Measurements from ENCODE around the gene CAND1. TPM values are rescaled to one million over a fixed set of nuclear protein-coding genes. Genes with fewer than 3 reads are reported as not detected.

Gene CAND1
- total RNA-seq, result 102 and 151 TPM in 2 replicates

DNA sequence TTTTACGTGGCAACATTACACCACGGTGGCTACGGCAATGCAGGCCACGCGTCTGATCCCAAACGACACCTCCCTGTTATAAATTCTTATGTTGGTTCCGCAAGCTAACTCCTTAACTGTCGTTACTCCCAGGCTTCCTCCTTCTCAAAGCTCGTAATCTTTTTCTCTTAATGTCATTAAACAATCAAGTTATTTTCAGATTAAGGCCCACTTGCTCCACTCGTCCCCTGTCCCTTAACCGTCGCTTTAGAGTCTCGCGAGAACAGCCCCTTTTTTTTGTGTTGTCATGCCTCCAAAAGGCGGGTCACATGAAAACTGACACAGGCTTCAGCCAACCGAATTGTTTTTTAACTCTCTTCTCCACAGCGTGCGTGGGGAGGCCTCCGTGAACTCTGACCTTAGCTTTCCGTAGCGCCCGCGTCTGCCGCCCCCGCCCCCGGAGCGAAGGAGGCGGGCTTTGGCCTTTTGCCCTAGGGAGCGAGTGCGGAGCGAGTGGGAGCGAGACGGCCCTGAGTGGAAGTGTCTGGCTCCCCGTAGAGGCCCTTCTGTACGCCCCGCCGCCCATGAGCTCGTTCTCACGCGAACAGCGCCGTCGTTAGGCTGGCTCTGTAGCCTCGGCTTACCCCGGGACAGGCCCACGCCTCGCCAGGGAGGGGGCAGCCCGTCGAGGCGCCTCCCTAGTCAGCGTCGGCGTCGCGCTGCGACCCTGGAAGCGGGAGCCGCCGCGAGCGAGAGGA lies at the start of gene CAND1:
TSS of gene CAND1 (plus strand) at position 463 of the 737 bp plus-strand sequence. CDS start 360 bp downstream, outside the sequence.

All from smooth muscle cell of bladder (primary cell).